ENCODE measurements around the gene EPHB4.

EPHB4 gene

DNA sequence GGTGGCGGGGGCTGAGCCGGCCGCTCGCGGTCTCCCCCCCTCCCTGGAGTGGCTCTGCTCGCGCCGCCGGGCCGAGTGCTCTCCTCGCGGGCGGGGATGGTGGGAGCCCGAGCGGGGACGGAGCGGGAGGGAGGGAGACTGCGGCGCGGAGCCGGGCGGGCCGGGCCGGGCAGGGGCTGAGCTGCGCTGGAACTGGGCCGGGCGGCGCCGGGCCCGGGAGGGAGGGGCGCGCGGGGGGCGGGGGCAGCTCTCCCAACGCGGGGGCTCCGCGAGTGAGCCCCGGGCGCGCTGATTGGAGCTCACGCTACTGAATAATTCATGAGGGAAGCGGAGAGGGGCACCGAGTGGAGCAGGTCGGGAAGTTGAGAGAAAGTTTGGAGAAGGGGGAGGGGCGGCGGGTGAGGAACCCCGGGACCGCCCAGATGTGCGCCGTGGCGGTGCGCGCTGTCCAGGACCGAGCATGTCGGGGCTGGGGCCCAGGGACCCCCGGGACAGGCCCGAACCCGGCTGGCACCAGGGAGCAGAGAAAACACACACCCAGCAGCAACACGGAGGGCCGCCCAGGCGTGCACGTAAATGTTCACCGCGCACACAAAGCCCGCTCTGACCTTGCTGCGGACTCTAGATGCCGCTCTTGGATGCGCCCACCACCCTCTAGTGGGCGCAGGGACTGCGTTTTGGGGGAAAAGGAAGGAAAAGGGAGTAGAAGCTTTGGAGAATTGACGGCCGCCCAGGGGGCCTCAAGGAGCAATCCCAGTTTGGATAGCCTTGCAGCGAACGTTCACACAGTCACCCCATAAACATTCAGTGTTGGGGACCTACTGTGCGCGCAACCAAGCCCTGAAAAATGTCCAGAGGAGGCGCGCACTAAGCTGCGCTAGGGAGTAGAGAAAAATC is at the start of gene EPHB4:
TSS of gene EPHB4 (minus strand) at position 194 of the 897 bp plus-strand sequence. CDS start 493 bp downstream, outside the sequence.
- ChIA-PET POLR2A (interaction anchor here (0.7 to 2.1 kb wide), 7 partner anchors 24 to 153 kb away, joined by 3 to 10 read pairs (median 4); partner anchors contain the start of genes POP7 and SLC12A9), CTCF (interaction anchor here (0.6 to 7.3 kb wide), 15 partner anchors 9 to 136 kb away, joined by 3 to 53 read pairs (median 5); partner anchors contain the start of genes POP7 and SLC12A9)
- TF ChIP-seq, protein P1, sequence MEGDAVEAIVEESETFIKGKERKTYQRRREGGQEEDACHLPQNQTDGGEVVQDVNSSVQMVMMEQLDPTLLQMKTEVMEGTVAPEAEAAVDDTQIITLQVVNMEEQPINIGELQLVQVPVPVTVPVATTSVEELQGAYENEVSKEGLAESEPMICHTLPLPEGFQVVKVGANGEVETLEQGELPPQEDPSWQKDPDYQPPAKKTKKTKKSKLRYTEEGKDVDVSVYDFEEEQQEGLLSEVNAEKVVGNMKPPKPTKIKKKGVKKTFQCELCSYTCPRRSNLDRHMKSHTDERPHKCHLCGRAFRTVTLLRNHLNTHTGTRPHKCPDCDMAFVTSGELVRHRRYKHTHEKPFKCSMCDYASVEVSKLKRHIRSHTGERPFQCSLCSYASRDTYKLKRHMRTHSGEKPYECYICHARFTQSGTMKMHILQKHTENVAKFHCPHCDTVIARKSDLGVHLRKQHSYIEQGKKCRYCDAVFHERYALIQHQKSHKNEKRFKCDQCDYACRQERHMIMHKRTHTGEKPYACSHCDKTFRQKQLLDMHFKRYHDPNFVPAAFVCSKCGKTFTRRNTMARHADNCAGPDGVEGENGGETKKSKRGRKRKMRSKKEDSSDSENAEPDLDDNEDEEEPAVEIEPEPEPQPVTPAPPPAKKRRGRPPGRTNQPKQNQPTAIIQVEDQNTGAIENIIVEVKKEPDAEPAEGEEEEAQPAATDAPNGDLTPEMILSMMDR (IDR thresholded peaks at IDR 0.05; ENCODE audit: insufficient read depth, low read length, missing control alignments) = peak; percentile 61
- no peak for DNase-seq (ENCODE audit: low read depth, low spot score)
- peak within 1 kb of the TSS; percentile 74 for H3K4me3 ChIP-seq (ENCODE audit: low read depth, low read length)

DNA sequence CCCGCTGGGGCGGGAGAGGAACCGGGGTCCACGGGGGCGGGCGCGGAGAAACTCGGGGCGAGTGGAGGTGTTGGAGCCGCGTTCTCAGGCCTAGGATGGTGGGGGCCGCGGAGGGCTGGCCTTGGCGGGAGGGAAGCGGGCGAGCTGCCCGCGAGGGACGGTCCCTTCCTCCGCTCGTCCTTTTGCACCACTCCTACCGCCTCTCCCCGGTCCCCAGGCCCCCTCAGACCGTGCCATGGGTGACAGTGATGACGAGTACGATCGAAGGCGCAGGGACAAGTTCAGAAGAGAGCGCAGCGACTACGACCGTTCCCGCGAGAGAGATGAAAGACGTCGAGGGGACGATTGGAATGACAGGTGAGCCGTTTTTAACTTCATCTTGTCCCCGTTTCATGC is 48.0 kb upstream of the EPHB4 start:
- no peak for DNase-seq (ENCODE audit: low read depth, low spot score)
- ChIA-PET CTCF (interaction anchor here (1.1 to 2.8 kb wide), 5 partner anchors 12 to 184 kb away, joined by 3 to 17 read pairs (median 7); partner anchors contain the start of genes POP7, SLC12A9 and UFSP1), POLR2A (interaction anchor here (0.7 to 2.8 kb wide), 12 partner anchors 8 to 343 kb away, joined by 3 to 40 read pairs (median 3); partner anchors contain the start of genes MOSPD3, POP7, SERPINE1 and SLC12A9)
- TF ChIP-seq, protein P1 (IDR thresholded peaks at IDR 0.05; ENCODE audit: insufficient read depth, low read length, missing control alignments) = no peak
- H3K4me3 ChIP-seq (ENCODE audit: low read depth, low read length) = peak overlapping the region; percentile 91

DNA sequence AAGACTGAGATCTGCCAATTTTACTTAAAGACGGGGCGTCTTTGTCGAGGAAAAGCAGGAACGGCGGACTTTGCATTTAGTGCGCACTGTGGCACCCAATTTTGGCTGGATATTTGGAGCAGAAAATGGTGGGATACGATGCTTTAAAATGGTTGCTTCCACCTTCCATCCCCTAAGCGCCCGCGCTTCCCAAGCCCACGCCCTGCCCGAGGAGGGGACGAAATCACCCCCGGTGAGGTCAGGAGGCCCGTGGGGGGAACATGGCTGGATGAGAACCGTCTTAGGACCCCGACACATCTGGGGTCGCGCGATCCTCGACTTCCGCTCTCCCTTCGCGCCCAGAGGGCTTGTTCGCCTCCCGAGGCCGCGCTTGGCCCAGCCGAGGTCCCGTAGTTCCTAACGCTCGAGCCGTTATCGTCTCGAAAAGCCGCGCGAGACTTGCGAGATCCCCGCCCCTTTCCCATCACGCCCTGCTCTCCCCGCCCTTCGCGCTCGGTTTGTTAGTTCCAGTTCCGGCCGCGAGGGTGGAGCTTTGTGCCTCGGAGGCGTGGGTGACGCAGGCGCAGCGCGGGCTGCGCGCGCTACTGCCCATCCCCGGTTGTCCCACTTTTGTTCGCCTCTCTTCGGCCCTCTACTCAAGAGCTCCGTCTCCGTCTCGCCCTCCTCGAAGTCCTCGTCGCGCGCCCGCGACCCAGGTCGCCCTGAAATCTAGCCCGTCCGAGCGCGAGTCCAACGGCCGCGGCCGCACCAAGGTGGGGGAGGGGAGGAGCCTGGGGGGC is 47.4 kb upstream of the EPHB4 start, which contains the start of gene SRRT:
TSS of gene SRRT (plus strand) at position 527 of the 779 bp plus-strand sequence. CDS start 488 bp downstream, outside the sequence.
- CTCF ChIA-PET = interaction anchor here (1.1 to 2.8 kb wide), 4 partner anchors 12 to 169 kb away, joined by 3 to 17 read pairs (median 8); partner anchors contain the start of genes POP7, SLC12A9 and UFSP1
- H3K4me3 ChIP-seq (ENCODE audit: low read depth, low read length) = peak within 1 kb of the TSS; percentile 91
- TF ChIP-seq, protein P1 (IDR thresholded peaks at IDR 0.05; ENCODE audit: insufficient read depth, low read length, missing control alignments) = peak; percentile 33
- POLR2A ChIA-PET = interaction anchor here (0.7 to 2.8 kb wide), 12 partner anchors 8 to 343 kb away, joined by 3 to 40 read pairs (median 3); partner anchors contain the start of genes MOSPD3, POP7, SERPINE1 and SLC12A9
- DNase-seq (ENCODE audit: low read depth, low spot score) = peak; percentile 82

DNA sequence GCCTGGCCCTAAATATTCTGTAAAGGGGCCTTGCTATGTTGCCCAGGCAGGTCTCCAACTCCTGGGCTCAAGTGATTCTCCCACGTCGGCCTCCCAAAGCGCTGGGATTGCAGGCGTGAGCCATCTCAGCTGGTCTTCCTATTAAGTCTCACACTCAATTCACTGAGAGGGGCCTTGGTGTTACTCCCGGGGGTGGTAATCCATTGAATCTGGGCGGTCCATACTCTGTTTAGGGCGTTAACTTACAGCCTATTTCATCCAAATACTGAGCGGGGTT is 46.9 kb upstream of the EPHB4 start:
- ChIA-PET CTCF (interaction anchor here (2.8 kb wide), 1 partner anchor 169 kb away, joined by 10 read pairs; the partner anchor contains the start of gene POP7), POLR2A (interaction anchor here (0.5 to 2.8 kb wide), 2 partner anchors 12 to 216 kb away, joined by 3 to 40 read pairs; no protein-coding TSS in a partner anchor)
- TF ChIP-seq, protein P1 (IDR thresholded peaks at IDR 0.05; ENCODE audit: insufficient read depth, low read length, missing control alignments) = no peak
- no peak for DNase-seq (ENCODE audit: low read depth, low spot score)
- H3K4me3 ChIP-seq (ENCODE audit: low read depth, low read length) = peak overlapping the region; percentile 91

DNA sequence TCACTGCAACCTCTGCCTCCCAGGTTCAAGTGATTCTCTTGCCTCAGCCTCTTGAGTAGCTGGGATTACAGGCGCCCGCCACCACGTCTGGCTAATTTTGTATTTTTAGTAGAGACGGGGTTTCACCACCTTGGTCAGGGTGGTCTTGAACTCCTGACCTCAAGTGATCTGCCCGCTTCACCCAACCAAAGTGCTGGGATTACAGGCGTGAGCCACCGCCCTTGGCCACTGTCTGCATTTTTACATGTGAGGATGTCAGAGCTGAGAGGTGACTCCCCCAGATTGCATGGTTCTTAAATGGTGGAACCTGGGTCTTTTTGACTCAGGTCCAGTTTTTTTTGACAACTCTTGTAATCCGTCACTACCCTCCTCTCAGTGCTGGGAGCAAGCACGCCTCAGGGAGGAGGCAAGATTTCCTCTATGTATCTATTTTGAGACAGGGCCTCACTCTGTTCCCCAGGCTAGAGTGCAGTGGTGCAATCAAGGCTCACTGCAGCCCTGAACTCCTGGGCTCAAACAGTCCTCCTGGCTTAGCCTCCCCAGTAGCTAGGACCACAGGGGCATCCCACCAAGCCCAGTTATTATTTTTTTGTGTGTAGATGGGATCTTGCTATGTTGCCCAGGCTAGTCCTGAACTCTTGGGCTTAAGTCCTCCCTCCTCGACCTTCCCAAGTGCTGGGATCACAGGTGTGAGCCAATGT is 46.4 kb upstream of the EPHB4 start:
- peak overlapping the region; percentile 91; the same call in 1 of the 2 replicates for H3K4me3 ChIP-seq (ENCODE audit: low read depth, low read length)
- DNase-seq (ENCODE audit: low read depth, low spot score) = no peak
- ChIA-PET CTCF (no interaction called here), POLR2A (interaction anchor here (0.5 to 2.8 kb wide), 3 partner anchors 13 to 216 kb away, joined by 3 to 40 read pairs (median 3); no protein-coding TSS in a partner anchor)
- TF ChIP-seq, protein P1 (IDR thresholded peaks at IDR 0.05; ENCODE audit: insufficient read depth, low read length, missing control alignments) = no peak
